Activated CD8-positive, alpha-beta memory T cell treated with anti-CD3 and anti-CD28 coated beads, Interleukin-2, amount 50 U/mL, for 1 hour (primary cell): Measurements from ENCODE around the gene POU3F2.

Source experiments
- DNase-seq: peaks from one replicate; pipeline ENCODE4 v3.0.0-alpha.2; 2020; ENCODE audit errors: extremely low read depth

POU3F2 gene

DNA sequence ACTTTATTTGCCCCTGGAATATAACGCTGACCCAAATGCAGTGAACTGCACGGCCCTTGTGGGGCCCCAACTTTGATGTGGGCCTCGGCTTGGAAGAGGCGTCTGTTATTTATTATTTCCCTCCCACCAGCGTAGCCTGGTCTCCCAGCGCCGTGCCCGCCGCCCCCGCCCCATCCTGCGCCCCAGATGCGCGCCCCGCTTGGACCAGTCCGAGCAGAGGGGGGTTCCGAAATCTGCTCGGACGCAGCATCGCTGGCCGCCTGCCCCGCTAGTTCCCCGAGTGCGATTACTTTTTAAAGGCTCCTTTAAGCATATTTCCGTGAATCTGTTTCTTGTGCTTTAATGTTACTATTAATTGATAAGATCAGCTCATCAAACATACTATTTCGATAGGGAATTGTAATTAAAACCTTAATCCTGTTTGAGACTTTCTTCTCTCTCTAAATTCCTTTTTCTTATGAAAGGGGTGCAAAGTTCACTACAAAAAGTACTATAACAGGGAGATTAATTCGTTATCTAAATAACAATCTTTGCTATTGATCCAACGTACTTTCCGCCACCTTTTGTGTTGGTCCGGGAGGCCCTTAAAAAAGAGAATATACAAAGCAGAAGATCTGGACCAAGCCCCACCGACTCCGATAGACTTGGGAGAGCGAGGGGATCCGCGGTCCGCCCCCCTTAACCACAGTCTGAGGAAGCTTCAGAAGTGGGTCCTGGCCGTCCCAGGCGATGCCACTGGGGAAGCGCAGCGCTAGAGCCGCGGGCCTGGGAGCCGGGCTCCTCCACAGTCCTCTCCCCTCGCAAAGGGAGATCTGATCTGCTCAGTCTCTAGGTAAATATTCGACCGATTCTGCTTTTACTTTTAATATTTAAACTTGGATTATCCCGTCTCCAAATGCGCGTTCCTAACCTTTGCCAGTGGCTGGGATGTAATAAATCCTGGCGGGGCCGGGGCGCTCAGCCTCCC is 10.2 kb downstream of the POU3F2 start:
- no peak for DNase-seq

DNA sequence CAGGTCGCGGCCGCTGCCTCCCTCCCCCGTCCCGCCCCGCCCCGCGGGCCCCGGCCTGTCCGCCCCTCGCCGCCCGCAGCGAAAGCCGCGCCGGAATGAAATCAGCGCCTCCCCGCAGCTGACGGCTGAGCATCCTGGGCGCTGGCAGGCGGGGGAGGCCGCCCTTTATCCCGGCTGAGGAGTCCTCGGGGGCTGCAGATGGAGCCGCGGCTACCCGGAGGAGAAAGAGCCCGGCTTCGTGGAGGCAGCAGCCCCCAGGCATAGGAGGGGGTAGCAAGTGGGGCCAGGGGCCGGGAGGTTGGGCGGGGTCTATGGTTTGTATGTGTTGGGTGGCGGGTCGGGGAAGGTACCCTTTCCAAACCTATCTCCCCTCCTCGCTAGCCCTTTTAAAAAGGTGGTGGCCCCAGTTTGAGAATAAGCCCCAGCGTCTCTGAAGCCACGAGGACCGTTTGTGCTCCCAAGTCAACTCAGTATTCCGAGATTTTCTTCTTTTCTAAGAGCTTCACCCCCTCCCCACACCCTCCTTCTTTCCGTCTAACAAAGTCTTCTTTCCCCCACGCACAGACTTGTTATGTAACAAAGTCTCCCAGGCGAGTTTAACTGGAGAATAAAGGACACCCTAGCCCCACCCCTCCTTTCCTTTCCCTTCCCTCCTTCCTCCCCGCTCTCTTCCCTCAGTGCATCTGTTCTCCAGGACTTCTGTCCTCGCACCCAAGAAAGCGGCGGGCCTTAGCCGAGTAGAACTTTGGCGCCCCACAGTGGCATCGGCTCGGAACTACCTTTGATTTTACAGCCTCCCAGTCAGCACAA is 11.0 kb downstream of the POU3F2 start:
- no peak for DNase-seq

GRCh38 chr6:98846021-98846380 is 11.6 kb downstream of the POU3F2 start:
- DNase-seq: no peak

DNA sequence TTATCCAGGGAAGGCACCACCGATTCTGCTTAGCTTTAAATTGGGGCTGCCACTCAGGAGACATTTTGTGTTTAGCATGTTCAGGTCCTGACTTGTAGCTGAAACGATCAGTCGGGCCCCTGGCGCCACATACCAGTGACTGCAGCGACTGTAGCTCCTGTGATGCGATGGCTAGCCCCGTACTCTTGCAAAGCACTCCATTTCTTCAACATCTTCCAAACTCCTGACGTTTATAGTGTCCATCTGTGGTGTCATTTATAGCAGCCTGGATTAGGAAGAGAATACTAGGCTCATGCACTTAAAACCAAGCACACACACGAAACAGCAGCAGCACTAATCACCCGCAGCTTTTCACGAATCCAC is 13.0 kb downstream of the POU3F2 start:
- no peak for DNase-seq

GRCh38 chr6:98847779-98848538 is 13.6 kb downstream of the POU3F2 start:
- no peak for DNase-seq

DNA sequence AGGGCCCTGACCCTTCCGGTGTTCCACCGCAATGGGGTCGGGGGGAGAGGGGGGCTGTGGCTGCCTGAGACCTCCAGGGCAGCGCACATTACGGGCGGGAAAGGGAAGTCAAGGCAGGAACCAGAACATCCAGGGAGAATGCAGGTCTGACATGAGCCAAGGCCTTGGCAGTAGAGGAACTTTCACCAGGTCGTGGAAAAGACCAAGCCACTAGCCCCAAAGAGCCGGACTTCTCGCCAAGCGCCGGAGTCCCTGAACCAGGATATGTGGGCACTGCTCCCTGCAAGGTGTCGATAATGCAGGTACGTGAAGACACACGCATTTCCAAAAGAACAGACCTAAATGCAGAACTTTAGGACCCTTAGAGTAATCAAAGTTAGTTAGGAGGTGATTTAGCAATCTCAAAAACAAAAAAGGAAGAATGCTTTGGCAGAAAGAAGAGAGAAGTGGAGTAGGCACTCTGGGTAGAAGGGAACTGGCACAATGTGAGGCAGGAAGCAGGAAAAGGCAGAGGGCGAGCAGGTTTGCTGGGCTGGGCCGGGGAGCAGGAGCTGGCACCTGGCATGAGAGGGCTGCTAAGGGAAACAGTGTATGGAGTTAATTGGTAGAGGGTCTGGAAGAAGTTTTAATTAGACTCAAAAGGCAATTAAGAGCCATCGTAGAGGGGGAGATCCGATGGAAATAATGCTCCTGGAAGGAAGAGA is 14.3 kb downstream of the POU3F2 start:
- no peak for DNase-seq

DNA sequence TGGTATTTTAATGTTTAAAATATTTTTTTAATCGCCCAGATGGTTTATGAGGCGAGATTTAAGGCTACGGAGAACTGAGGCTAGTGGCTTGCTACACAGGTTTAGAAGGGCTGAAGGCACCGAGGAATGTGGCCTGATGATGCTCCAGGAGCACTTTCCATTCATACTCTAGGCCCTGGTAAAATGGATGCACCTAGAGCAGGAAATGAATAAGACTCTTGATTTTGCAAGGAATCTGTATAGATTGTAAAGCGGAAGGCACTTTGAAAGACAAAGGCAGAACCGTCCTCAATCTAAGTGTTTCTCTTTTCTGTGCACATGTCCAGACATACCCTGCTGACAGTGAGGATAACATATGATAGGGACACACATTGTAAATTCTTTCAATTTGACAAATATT is 30.1 kb downstream of the POU3F2 start:
- no peak for DNase-seq

DNA sequence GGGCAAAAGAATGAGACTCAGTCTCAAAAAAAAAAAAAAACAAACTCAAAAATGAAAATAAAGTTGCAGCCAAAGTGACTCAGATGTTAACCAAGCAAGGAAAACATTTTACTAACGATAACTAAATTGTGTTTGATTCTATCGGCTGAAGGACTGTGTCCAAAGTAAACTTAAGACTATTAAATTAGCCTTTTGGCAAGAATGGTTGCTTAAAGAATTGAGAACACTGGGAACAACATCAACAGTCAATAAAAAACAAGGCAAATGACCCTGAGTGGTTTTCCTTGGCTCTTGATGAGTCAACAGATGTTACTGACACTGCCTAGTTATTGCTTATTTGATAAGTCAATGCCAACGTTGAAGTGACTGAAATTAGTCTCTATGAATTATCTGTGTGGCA is 36.7 kb downstream of the POU3F2 start:
- DNase-seq: no peak

- no peak for DNase-seq
Observed at GRCh38 chr6:98871821-98872220, 37.4 kb downstream of the POU3F2 start.

DNA sequence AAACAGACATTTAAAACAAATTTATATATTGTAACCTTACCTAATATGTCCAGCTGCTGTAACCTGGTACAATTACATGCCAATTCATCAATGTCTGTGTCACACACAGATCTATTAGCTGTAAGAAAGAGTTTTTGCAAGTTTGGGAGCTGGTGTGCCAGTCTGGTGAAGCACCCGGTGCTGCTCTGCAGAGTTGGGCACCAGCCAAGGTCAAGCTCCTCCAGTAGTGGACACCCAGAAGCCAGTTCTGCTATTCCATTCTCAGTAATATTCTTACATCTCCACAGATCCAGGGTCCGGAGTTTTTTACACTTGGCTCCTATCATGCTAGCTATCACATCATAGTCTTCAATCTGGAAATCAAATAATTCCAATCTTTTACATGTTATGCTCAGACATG is 41.0 kb downstream of the POU3F2 start:
- DNase-seq: no peak

GRCh38 chr6:98877250-98877649 is 42.9 kb downstream of the POU3F2 start:
- DNase-seq: no peak

GRCh38 chr6:98880486-98880885 is 46.1 kb downstream of the POU3F2 start:
- no peak for DNase-seq

DNA sequence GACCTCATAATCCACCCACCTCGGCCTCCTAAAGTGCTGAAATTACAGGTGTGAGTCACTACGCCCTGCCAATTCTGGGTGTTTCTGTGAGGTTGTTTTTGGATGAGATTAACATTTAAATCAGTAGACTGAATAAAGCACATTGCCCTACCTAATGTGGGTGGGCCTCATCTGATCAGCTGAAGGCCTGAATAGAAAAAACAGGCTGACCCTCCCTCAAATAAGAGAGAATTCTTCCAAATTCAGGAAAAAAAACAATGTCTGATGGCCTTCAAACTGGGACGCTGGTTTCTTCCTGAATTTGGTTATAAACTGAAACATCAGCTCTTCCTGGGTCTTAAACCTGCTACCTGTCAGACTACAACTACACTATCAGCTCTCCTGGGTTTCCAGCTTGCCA is 51.0 kb downstream of the POU3F2 start:
- no peak for DNase-seq

- DNase-seq: no peak
Observed at GRCh38 chr6:98887650-98888049, 53.3 kb downstream of the POU3F2 start.
